Measurements from ENCODE around the gene SNAPIN.

Gene SNAPIN

GRCh38 chr1:153679337-153680119 is 21.0 kb downstream of the SNAPIN start:
- DNase-seq = peak in 1 of 4 experiments; percentile 10

- no peak for DNase-seq
Measured at GRCh38 chr1:153680120-153680403, 21.6 kb downstream of the SNAPIN start.

- no peak for DNase-seq
Measured at GRCh38 chr1:153682730-153683129, 24.2 kb downstream of the SNAPIN start.

GRCh38 chr1:153683854-153684253 is 25.4 kb downstream of the SNAPIN start:
- no peak for DNase-seq

- no peak for DNase-seq
Measured at GRCh38 chr1:153684892-153685291, 26.4 kb downstream of the SNAPIN start.

- no peak for DNase-seq
Measured at GRCh38 chr1:153685544-153686340, 27.2 kb downstream of the SNAPIN start.

- no peak for DNase-seq
Measured at GRCh38 chr1:153687346-153688125, 29.0 kb downstream of the SNAPIN start.

GRCh38 chr1:153688276-153688675 is 29.8 kb downstream of the SNAPIN start:
- no peak for DNase-seq

- no peak for DNase-seq
Measured at GRCh38 chr1:153688736-153689328, 30.3 kb downstream of the SNAPIN start.

- no peak for DNase-seq
Measured at GRCh38 chr1:153693466-153693865, 35.0 kb downstream of the SNAPIN start.

GRCh38 chr1:153696741-153697140 is 38.2 kb downstream of the SNAPIN start:
- DNase-seq = no peak

GRCh38 chr1:153697191-153698019 is 38.9 kb downstream of the SNAPIN start:
- DNase-seq = no peak

- DNase-seq = no peak
Measured at GRCh38 chr1:153698020-153698922, 39.8 kb downstream of the SNAPIN start.

- no peak for DNase-seq
Measured at GRCh38 chr1:153698923-153699714, 40.6 kb downstream of the SNAPIN start.

GRCh38 chr1:153699768-153700167 is 41.3 kb downstream of the SNAPIN start:
- DNase-seq = no peak

- no peak for DNase-seq
Measured at GRCh38 chr1:153705484-153705883, 47.0 kb downstream of the SNAPIN start.

- DNase-seq = no peak
Measured at GRCh38 chr1:153711026-153711425, 52.5 kb downstream of the SNAPIN start.

Data from activated CD4-positive, CD25-positive, alpha-beta regulatory T cell (primary cell).